Gastrocnemius medialis (tissue), 4 donors: ENCODE data around the gene SART3. TPM values are rescaled to one million over a fixed set of nuclear protein-coding genes. Genes with fewer than 3 reads are reported as not detected.
A peak's percentile ranks its signal among the peaks of the same experiment; 100 is the strongest.

Source experiments
- ATAC-seq, 2 donors: fragments of 150-250 bp; one replicate each; pipeline ENCODE4 v1.9.1; 2016
- DNase-seq, 2 donors: peaks; one replicate each; pipeline ENCODE4 v3.0.0-alpha.2; 2019
- H3K27ac ChIP-seq, 4 donors: fragments of 200-600 bp; sonication (generic); 1 replicate in 1 of 4; 2 replicates in 3 of 4; pipeline ENCODE4 v1.5.1; 2016 to 2018; ENCODE audit warnings: mild to moderate bottlenecking in 2 of 4, moderate library complexity in 1 of 4
- H3K27me3 ChIP-seq, 3 donors: fragments of 200-600 bp; sonication (generic) in 2 of 3; 1 replicate in 1 of 3; 2 replicates in 2 of 3; pipeline versions ENCODE4 v1.5.1 to v1.6.0; 2016 to 2019; ENCODE audit warnings: mild to moderate bottlenecking in 1 of 3, moderate library complexity in 1 of 3
- H3K36me3 ChIP-seq, 2 donors: fragments of 200-600 bp; sonication (generic) in 1 of 2; one replicate each; pipeline ENCODE4 v1.5.1; 2017 to 2018
- H3K4me1 ChIP-seq, 2 donors: fragments of 200-600 bp; sonication (generic) in 1 of 2; one replicate each; pipeline ENCODE4 v1.5.1; 2016 to 2017; ENCODE audit warnings: mild to moderate bottlenecking in 2 of 2
- H3K4me3 ChIP-seq, 4 donors: fragments of 200-600 bp; sonication (generic) in 3 of 4; 1 replicate in 1 of 4; 2 replicates in 3 of 4; pipeline ENCODE4 v1.5.1; 2016 to 2019; ENCODE audit warnings: mild to moderate bottlenecking in 2 of 4
- H3K9me3 ChIP-seq, 3 donors: fragments of 200-600 bp; sonication (generic) in 2 of 3; 1 replicate in 1 of 3; 2 replicates in 2 of 3; pipeline ENCODE4 v1.5.1; 2016 to 2019
- CTCF ChIP-seq, 5 experiments: fragments of 450-650 bp in 3 of 5; fragments of 200-600 bp in 2 of 5; sonication (generic) in 2 of 5; IDR thresholded peaks in 4 of 5; conservative IDR thresholded peaks in 1 of 5; 1 replicate in 4 of 5; 2 replicates in 1 of 5; pipeline ENCODE4 v1.5.1; 2016 to 2019; ENCODE audit warnings: antibody characterized with exemption in 5 of 5, mild to moderate bottlenecking in 3 of 5, moderate library complexity in 3 of 5
- POLR2A ChIP-seq, 2 donors: fragments of 450-650 bp; IDR thresholded peaks; one replicate each; pipeline ENCODE4 v1.6.1; 2017; ENCODE audit warnings: antibody characterized with exemption in 2 of 2, mild to moderate bottlenecking in 2 of 2, moderate library complexity in 2 of 2
- in situ Hi-C, 4 donors: fragments of 200-750 bp; cut with MboI; loops; one replicate each; pipeline versions ENCODE4 v1.15.0 to v1.8.0; 2017; ENCODE audit warnings: low sequenced_read_pairs in 4 of 4
- intact Hi-C: fragments of 100-400 bp; cut with DNase I; formaldehyde crosslinking; loops from one replicate; pipeline ENCODE4 v1.15.1; 2023; ENCODE audit warnings: low total_unique reads
- total RNA-seq, 4 donors: library from RNA; depleted of rRNA; stranded (reverse); fragments of >200 nt; gene quantifications; one replicate each; pipeline versions ENCODE4 v1.1.0 to v1.2.3, GENCODE V29; 2016

Gene SART3
- total RNA-seq, 4 donors from 2014 or later = 38.1 to 52.6 (median 51.3) TPM

- DNase-seq (peak in 1 of 2 donors; percentile 1), ATAC-seq (no peak)
- Histone ChIP-seq H3K4me3 (no peak overlapping the region), H3K27me3 (no peaks in the 10 kb centered on the region), H3K36me3 (peaks cover 2 to 31% of the 10 kb centered on the region in 2 donors), H3K4me1 (peaks cover 0 to 10% of the 10 kb centered on the region in 2 donors), H3K27ac (no peak overlapping the region), H3K9me3 (no peaks in the 10 kb centered on the region)
- intact Hi-C loops (no loop called here), in situ Hi-C loops (loop anchor here in 3 of 4 donors (25.0 kb wide), 1 partner anchor 515 kb away; the partner anchor contains the start of genes ALKBH2 (in 3 of the 3) and UNG (in 3 of the 3))
- TF ChIP-seq POLR2A (IDR thresholded peaks at IDR 0.05) (no peak), CTCF (IDR thresholded peaks at IDR 0.05 in 4 of 5, conservative IDR thresholded peaks at IDR 0.05 in 1 of 5) (no peak)
Measured at GRCh38 chr12:108572166-108572790, 11.3 kb upstream of the SART3 start.

- H3K4me3 ChIP-seq = no peak overlapping the region
- in situ Hi-C loops = loop anchor here in 3 of 4 donors (25.0 kb wide), 1 partner anchor 516 kb away; the partner anchor contains the start of genes ALKBH2 (in 3 of the 3) and UNG (in 3 of the 3)
- TF ChIP-seq CTCF (IDR thresholded peaks at IDR 0.05 in 4 of 5, conservative IDR thresholded peaks at IDR 0.05 in 1 of 5) = no peak
- TF ChIP-seq POLR2A (IDR thresholded peaks at IDR 0.05) = no peak
- no peak for ATAC-seq
- H3K27me3 ChIP-seq = no peaks in the 10 kb centered on the region
- no peaks in the 10 kb centered on the region for H3K9me3 ChIP-seq
- peaks cover 0 to 7% of the 10 kb centered on the region in 2 donors for H3K4me1 ChIP-seq
- peaks cover 2 to 37% of the 10 kb centered on the region in 2 donors for H3K36me3 ChIP-seq
- intact Hi-C loops = no loop called here
- H3K27ac ChIP-seq = no peak overlapping the region
- DNase-seq = peak in 1 of 2 donors; percentile 5
Measured at GRCh38 chr12:108571609-108572165, 10.7 kb upstream of the SART3 start.

GRCh38 chr12:108570743-108571608, 10.0 kb upstream of the SART3 start:
- no peak for TF ChIP-seq POLR2A (IDR thresholded peaks at IDR 0.05)
- TF ChIP-seq CTCF (IDR thresholded peaks at IDR 0.05 in 4 of 5, conservative IDR thresholded peaks at IDR 0.05 in 1 of 5) = peak in 1 of 5 experiments; percentile 5
- intact Hi-C loops (no loop called here), in situ Hi-C loops (loop anchor here in 3 of 4 donors (25.0 kb wide), 1 partner anchor 516 kb away; the partner anchor contains the start of genes ALKBH2 (in 3 of the 3) and UNG (in 3 of the 3))
- H3K27me3 ChIP-seq = no peaks in the 10 kb centered on the region
- DNase-seq (peak in 1 of 2 donors; percentile 7), ATAC-seq (no peak)
- no peak overlapping the region for H3K4me3 ChIP-seq
- H3K4me1 ChIP-seq = peaks cover 5 to 6% of the 10 kb centered on the region in 2 donors
- H3K36me3 ChIP-seq = peaks cover 2 to 44% of the 10 kb centered on the region in 2 donors
- H3K27ac ChIP-seq = no peak overlapping the region
- no peaks in the 10 kb centered on the region for H3K9me3 ChIP-seq

- in situ Hi-C loops = loop anchor here (5.0 to 25.0 kb wide), 5 partner anchors 49 to 526 kb away; partner anchors contain the start of genes ALKBH2 (in 4 of the 4), UNG (in 4 of the 4) and SSH1 (in 1 of the 4)
- peaks cover 26 to 28% of the 10 kb centered on the region in 2 donors for H3K4me1 ChIP-seq
- no peak overlapping the region for H3K27ac ChIP-seq
- intact Hi-C loops = no loop called here
- H3K9me3 ChIP-seq = no peaks in the 10 kb centered on the region
- TF ChIP-seq CTCF (IDR thresholded peaks at IDR 0.05 in 4 of 5, conservative IDR thresholded peaks at IDR 0.05 in 1 of 5) = no peak
- no peak for TF ChIP-seq POLR2A (IDR thresholded peaks at IDR 0.05)
- peaks cover 2 to 63% of the 10 kb centered on the region in 2 donors for H3K36me3 ChIP-seq
- DNase-seq (no peak), ATAC-seq (no peak)
- no peaks in the 10 kb centered on the region for H3K27me3 ChIP-seq
- no peak overlapping the region for H3K4me3 ChIP-seq
Measured at GRCh38 chr12:108568338-108569154, 7.6 kb upstream of the SART3 start.
